ENCODE results near the gene B4GALNT4.

DNA sequence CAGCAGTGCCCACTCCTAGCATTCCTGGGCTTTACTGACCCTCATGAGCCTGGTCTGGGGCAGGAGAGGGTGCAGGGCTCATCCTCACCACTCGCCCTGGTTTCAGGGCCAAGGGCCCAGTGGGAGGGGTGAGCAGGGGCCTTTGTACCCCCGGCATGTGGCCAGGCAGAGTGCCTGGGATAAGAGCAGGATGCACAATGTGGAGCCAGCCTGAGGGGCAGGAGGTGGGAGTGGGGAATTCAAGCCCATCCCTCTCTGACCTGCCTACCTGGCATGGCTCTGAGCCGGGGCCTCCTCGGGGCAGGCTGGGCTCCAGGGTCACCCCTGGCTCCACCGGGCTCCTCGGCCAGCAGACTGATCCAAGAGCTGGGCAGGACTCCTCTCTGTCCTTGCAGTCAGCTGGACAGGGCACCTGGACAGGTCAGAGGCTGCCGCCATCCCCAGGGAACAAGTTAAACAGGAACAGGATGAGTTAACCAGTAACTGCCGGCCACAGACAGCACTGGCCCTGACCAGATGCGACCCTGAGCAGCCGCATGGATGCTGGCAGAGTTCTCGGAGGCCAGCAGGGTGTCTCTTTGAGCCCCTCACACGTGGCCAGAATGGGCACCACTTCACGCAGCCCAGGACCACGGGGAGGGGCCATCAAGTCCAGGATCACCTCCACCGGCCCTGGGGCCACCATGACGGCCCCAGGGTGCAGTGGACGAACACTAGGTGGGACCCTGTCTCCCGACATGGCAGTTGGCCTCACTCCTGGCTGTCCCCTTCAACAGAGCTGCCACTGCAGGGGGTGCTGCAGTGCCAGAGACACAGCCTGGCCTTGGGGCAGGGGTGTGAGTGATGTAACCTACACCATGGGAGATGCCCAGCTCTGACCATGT is 40.5 kb downstream of the B4GALNT4 start:
- no peak for TF ChIP-seq CTCF (IDR thresholded peaks at IDR 0.05; ENCODE audit: low read length)
- no peak for TF ChIP-seq EZH2 (optimal IDR thresholded peaks at IDR 0.05; ENCODE audit: low read depth, low read length)
